NB4 (cell line): ENCODE results near the gene C2orf80.

Source experiments
- CTCF ChIP-seq: IDR thresholded peaks from one replicate; pipeline ENCODE4 v1.5.1; 2012; ENCODE audit warnings: low read depth, low read length
- MAX ChIP-seq: IDR thresholded peaks from 2 replicates; pipeline ENCODE4 v1.6.1; 2011; ENCODE audit warnings: low read depth, low read length
- MYC ChIP-seq: IDR thresholded peaks from 2 replicates; pipeline ENCODE4 v1.6.1; 2011; ENCODE audit warnings: low read depth, low read length

- TF ChIP-seq MYC: no peak
- TF ChIP-seq MAX: no peak
- no peak for TF ChIP-seq CTCF
Observed at GRCh38 chr2:208153156-208153555, 36.7 kb downstream of the C2orf80 start.
